ENCODE data around the gene RABL3.

DNA sequence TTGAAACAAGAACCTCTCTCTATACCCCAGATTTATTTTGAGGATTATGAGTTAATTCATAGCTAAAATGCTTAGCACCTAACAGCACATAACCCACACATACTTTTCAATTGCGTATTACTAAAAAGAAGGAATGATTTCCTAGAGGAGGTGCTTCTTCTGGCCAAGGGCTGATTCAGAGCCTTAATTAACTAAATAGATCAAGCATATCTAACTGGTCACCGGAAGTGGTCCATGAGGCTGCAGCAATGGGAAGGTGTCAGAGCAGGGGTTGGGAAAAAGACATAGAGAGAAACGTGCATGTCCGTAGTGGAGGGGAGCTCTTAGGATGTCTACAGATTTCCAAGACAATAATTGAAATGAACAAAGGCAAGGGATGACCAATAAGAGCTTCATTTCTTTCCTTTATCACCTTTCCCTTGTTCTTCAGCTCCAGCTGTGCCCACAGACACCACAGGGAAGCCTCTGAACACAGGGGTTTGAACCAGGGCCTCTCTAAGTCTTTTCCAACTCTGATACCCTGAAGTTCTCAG lies 60.7 kb downstream of the RABL3 start:
- TF ChIP-seq, protein P1, sequence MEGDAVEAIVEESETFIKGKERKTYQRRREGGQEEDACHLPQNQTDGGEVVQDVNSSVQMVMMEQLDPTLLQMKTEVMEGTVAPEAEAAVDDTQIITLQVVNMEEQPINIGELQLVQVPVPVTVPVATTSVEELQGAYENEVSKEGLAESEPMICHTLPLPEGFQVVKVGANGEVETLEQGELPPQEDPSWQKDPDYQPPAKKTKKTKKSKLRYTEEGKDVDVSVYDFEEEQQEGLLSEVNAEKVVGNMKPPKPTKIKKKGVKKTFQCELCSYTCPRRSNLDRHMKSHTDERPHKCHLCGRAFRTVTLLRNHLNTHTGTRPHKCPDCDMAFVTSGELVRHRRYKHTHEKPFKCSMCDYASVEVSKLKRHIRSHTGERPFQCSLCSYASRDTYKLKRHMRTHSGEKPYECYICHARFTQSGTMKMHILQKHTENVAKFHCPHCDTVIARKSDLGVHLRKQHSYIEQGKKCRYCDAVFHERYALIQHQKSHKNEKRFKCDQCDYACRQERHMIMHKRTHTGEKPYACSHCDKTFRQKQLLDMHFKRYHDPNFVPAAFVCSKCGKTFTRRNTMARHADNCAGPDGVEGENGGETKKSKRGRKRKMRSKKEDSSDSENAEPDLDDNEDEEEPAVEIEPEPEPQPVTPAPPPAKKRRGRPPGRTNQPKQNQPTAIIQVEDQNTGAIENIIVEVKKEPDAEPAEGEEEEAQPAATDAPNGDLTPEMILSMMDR (IDR thresholded peaks at IDR 0.05; ENCODE audit: borderline replicate concordance, extremely low read depth, low read length, poor library complexity, severe bottlenecking): no peak
- no peak for TF ChIP-seq EZH2 (IDR thresholded peaks at IDR 0.05; ENCODE audit: borderline replicate concordance, low read depth, low read length, severe bottlenecking)

Data from DND-41 (cell line).